HepG2 (cell line): Measurements from ENCODE around the gene ANAPC5. TPM values are rescaled to one million over a fixed set of nuclear protein-coding genes. Genes with fewer than 3 reads are reported as not detected.

ENCODE experiments used
- ATF1 ChIP-seq: IDR thresholded peaks from 2 replicates; pipeline ENCODE4 v1.6.1; 2016; ENCODE audit warnings: mild to moderate bottlenecking, control low read depth
- BHLHE40 ChIP-seq: IDR thresholded peaks from 2 replicates; pipeline ENCODE4 v1.6.1; 2011; ENCODE audit warnings: low read length, improper control_type of control experiment
- CREM ChIP-seq, 2 experiments: sonication (generic) in 1 of 2; formaldehyde crosslinking in 1 of 2; IDR thresholded peaks; 2 replicates each; pipeline versions ENCODE4 v1.4.0 to v1.6.1; 2016 to 2020; ENCODE audit warnings: antibody characterized with exemption in 1 of 2, mild to moderate bottlenecking in 1 of 2, missing genetic modification reagents in 1 of 2
- PHB2 ChIP-seq: fragments of 450-650 bp; IDR thresholded peaks from 2 replicates; pipeline ENCODE4 v1.6.1; 2018; ENCODE audit not compliant: partially characterized antibody
- RXRA ChIP-seq: sonication (generic); formaldehyde crosslinking; IDR thresholded peaks from 2 replicates; pipeline ENCODE4 v1.5.1; 2020; ENCODE audit warnings: missing genetic modification reagents
- SMAD1 ChIP-seq: sonication (generic); formaldehyde crosslinking; IDR thresholded peaks from 2 replicates; pipeline ENCODE4 v1.4.0; 2020; ENCODE audit warnings: missing genetic modification reagents, low read depth, mild to moderate bottlenecking, borderline replicate concordance
- ZBTB1 ChIP-seq: sonication (generic); formaldehyde crosslinking; IDR thresholded peaks from 2 replicates; pipeline ENCODE4 v1.4.0; 2020; ENCODE audit warnings: missing genetic modification reagents, borderline replicate concordance
- ZFP36L2 ChIP-seq: sonication (generic); formaldehyde crosslinking; IDR thresholded peaks from 2 replicates; pipeline ENCODE4 v1.4.0; 2020; ENCODE audit warnings: missing genetic modification reagents
- ZNF235 ChIP-seq: sonication (generic); formaldehyde crosslinking; IDR thresholded peaks from 2 replicates; pipeline ENCODE4 v1.8.1; 2023; ENCODE audit warnings: mild to moderate bottlenecking, missing genetic modification reagents, borderline replicate concordance
- ZNF878 ChIP-seq: sonication (generic); formaldehyde crosslinking; IDR thresholded peaks from 2 replicates; pipeline ENCODE4 v1.8.1; 2023; ENCODE audit warnings: mild to moderate bottlenecking, missing genetic modification reagents, moderate library complexity
- polyA plus RNA-seq, 8 experiments: library from polyadenylated mRNA; depleted of rRNA in 3 of 8; stranded (reverse) in 7 of 8; unstranded in 1 of 8; fragments of >200 nt; fragmentation: Illumina TruSeq in 4 of 8; extraction: Trizol in 4 of 8; gene quantifications; 2 replicates each; pipeline versions ENCODE4 v1.2.1 to v1.2.3, GENCODE V29; 2011 to 2016; ENCODE audit warnings: low read depth in 4 of 8, missing spikeins in 1 of 8, mixed read lengths in 1 of 8; ENCODE audit not compliant: insufficient read depth in 1 of 8
- total RNA-seq, 5 experiments: library from RNA; depleted of rRNA; stranded (reverse); fragments of >200 nt; fragmentation: Illumina TruSeq; extraction: Trizol; gene quantifications; 2 replicates each; pipeline ENCODE4 v1.2.3, GENCODE V29; 2016; ENCODE audit warnings: low read depth in 1 of 5
- TF ChIP-seq, protein P1 (sequence below): sonication (generic); formaldehyde crosslinking; IDR thresholded peaks from 2 replicates; pipeline ENCODE4 v1.4.0; 2020; ENCODE audit warnings: missing genetic modification reagents, borderline replicate concordance
- TF ChIP-seq, protein P2 (sequence below): sonication (generic); formaldehyde crosslinking; IDR thresholded peaks from 2 replicates; pipeline ENCODE4 v1.5.0; 2020; ENCODE audit warnings: mild to moderate bottlenecking, missing genetic modification reagents, moderate library complexity
- TF ChIP-seq, protein P3 (sequence below): sonication (generic); formaldehyde crosslinking; IDR thresholded peaks from 2 replicates; pipeline ENCODE4 v1.9.0; 2021; ENCODE audit warnings: mild to moderate bottlenecking, missing genetic modification reagents
- TF ChIP-seq, protein P4 (sequence below), 2 experiments: IDR thresholded peaks; 2 replicates each; pipeline ENCODE4 v1.6.1; 2011 to 2012; ENCODE audit warnings: low read length in 2 of 2, borderline replicate concordance in 1 of 2, low read depth in 1 of 2, mild to moderate bottlenecking in 1 of 2, moderate library complexity in 1 of 2

The ANAPC5 gene
- total and polyA plus RNA-seq, 2 of the 13 experiments (the other 11 are each of a cell fraction or from before 2014, with no cell fraction given): 146 to 161 TPM

- TF ChIP-seq, protein P1, sequence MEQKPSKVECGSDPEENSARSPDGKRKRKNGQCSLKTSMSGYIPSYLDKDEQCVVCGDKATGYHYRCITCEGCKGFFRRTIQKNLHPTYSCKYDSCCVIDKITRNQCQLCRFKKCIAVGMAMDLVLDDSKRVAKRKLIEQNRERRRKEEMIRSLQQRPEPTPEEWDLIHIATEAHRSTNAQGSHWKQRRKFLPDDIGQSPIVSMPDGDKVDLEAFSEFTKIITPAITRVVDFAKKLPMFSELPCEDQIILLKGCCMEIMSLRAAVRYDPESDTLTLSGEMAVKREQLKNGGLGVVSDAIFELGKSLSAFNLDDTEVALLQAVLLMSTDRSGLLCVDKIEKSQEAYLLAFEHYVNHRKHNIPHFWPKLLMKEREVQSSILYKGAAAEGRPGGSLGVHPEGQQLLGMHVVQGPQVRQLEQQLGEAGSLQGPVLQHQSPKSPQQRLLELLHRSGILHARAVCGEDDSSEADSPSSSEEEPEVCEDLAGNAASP (CRISPR knock-in tag): peak; percentile 54
- TF ChIP-seq ZNF878 (CRISPR knock-in tag) (peak; percentile 82), ZFP36L2 (no peak; the same call in 1 of the 2 replicates), ZNF235 (CRISPR knock-in tag) (0 out of 2 replicates have a peak, but pooled peaks have one; percentile 55), PHB2 (no peak), SMAD1 (CRISPR knock-in tag) (peak; percentile 68; the same call in 1 of the 2 replicates), ZBTB1 (CRISPR knock-in tag) (no peak; the same call in 1 of the 2 replicates), RXRA (CRISPR knock-in tag) (peak; percentile 41), CREM (IDR thresholded peaks at IDR 0.05) (peak; percentile 95), CREM (CRISPR knock-in tag; IDR thresholded peaks at IDR 0.05) (peak; percentile 55), ATF1 (CRISPR knock-in tag) (peak; percentile 86), BHLHE40 (peak; percentile 17; the same call in 1 of the 2 replicates)
- TF ChIP-seq, protein P2, sequence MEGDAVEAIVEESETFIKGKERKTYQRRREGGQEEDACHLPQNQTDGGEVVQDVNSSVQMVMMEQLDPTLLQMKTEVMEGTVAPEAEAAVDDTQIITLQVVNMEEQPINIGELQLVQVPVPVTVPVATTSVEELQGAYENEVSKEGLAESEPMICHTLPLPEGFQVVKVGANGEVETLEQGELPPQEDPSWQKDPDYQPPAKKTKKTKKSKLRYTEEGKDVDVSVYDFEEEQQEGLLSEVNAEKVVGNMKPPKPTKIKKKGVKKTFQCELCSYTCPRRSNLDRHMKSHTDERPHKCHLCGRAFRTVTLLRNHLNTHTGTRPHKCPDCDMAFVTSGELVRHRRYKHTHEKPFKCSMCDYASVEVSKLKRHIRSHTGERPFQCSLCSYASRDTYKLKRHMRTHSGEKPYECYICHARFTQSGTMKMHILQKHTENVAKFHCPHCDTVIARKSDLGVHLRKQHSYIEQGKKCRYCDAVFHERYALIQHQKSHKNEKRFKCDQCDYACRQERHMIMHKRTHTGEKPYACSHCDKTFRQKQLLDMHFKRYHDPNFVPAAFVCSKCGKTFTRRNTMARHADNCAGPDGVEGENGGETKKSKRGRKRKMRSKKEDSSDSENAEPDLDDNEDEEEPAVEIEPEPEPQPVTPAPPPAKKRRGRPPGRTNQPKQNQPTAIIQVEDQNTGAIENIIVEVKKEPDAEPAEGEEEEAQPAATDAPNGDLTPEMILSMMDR: peak; percentile 28; the same call in 1 of the 2 replicates
- TF ChIP-seq, protein P3, sequence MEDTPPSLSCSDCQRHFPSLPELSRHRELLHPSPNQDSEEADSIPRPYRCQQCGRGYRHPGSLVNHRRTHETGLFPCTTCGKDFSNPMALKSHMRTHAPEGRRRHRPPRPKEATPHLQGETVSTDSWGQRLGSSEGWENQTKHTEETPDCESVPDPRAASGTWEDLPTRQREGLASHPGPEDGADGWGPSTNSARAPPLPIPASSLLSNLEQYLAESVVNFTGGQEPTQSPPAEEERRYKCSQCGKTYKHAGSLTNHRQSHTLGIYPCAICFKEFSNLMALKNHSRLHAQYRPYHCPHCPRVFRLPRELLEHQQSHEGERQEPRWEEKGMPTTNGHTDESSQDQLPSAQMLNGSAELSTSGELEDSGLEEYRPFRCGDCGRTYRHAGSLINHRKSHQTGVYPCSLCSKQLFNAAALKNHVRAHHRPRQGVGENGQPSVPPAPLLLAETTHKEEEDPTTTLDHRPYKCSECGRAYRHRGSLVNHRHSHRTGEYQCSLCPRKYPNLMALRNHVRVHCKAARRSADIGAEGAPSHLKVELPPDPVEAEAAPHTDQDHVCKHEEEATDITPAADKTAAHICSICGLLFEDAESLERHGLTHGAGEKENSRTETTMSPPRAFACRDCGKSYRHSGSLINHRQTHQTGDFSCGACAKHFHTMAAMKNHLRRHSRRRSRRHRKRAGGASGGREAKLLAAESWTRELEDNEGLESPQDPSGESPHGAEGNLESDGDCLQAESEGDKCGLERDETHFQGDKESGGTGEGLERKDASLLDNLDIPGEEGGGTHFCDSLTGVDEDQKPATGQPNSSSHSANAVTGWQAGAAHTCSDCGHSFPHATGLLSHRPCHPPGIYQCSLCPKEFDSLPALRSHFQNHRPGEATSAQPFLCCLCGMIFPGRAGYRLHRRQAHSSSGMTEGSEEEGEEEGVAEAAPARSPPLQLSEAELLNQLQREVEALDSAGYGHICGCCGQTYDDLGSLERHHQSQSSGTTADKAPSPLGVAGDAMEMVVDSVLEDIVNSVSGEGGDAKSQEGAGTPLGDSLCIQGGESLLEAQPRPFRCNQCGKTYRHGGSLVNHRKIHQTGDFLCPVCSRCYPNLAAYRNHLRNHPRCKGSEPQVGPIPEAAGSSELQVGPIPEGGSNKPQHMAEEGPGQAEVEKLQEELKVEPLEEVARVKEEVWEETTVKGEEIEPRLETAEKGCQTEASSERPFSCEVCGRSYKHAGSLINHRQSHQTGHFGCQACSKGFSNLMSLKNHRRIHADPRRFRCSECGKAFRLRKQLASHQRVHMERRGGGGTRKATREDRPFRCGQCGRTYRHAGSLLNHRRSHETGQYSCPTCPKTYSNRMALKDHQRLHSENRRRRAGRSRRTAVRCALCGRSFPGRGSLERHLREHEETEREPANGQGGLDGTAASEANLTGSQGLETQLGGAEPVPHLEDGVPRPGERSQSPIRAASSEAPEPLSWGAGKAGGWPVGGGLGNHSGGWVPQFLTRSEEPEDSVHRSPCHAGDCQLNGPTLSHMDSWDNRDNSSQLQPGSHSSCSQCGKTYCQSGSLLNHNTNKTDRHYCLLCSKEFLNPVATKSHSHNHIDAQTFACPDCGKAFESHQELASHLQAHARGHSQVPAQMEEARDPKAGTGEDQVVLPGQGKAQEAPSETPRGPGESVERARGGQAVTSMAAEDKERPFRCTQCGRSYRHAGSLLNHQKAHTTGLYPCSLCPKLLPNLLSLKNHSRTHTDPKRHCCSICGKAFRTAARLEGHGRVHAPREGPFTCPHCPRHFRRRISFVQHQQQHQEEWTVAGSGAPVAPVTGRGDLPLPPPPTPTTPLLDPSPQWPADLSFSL (CRISPR knock-in tag): peak; percentile 44; the same call in 1 of the 2 replicates
- TF ChIP-seq, protein P4, sequence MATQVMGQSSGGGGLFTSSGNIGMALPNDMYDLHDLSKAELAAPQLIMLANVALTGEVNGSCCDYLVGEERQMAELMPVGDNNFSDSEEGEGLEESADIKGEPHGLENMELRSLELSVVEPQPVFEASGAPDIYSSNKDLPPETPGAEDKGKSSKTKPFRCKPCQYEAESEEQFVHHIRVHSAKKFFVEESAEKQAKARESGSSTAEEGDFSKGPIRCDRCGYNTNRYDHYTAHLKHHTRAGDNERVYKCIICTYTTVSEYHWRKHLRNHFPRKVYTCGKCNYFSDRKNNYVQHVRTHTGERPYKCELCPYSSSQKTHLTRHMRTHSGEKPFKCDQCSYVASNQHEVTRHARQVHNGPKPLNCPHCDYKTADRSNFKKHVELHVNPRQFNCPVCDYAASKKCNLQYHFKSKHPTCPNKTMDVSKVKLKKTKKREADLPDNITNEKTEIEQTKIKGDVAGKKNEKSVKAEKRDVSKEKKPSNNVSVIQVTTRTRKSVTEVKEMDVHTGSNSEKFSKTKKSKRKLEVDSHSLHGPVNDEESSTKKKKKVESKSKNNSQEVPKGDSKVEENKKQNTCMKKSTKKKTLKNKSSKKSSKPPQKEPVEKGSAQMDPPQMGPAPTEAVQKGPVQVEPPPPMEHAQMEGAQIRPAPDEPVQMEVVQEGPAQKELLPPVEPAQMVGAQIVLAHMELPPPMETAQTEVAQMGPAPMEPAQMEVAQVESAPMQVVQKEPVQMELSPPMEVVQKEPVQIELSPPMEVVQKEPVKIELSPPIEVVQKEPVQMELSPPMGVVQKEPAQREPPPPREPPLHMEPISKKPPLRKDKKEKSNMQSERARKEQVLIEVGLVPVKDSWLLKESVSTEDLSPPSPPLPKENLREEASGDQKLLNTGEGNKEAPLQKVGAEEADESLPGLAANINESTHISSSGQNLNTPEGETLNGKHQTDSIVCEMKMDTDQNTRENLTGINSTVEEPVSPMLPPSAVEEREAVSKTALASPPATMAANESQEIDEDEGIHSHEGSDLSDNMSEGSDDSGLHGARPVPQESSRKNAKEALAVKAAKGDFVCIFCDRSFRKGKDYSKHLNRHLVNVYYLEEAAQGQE (IDR thresholded peaks at IDR 0.05; ENCODE audit: borderline replicate concordance in 1 of 2, low read depth in 1 of 2, low read length in 2 of 2): 0 out of 4 replicates have a peak, but pooled peaks of 1 of the 2 experiments have one; percentile 52
Measured at GRCh38 chr12:121351820-121352681, at the start of gene ANAPC5 (continued).
